GM12878 (cell line): Measurements from ENCODE around the gene SLFN5. TPM values are rescaled to one million over a fixed set of nuclear protein-coding genes. Genes with fewer than 3 reads are reported as not detected.

ENCODE experiments used
- ATAC-seq: fragments of 200-7000 bp; cut with Tn5 transposase; 3 replicates; pipeline ENCODE4 v1.9.1; 2020; ENCODE audit warnings: mild to moderate bottlenecking, moderate library complexity
- BruUV-seq: library from RNA; stranded (reverse); fragments of 400-500 nt; replicated peaks from 2 replicates; lab custom pipeline; 2021; lab: Mats Ljungman, UMichigan
- CTCF ChIA-PET: fragments of 300-600 bp; sonication (Branson Sonifier 250); formaldehyde crosslinking; extraction: SDS; loops from one replicate; lab custom pipeline; 2021; ENCODE audit warnings: inconsistent platforms; lab: Yijun Ruan, JAX
- POLR2A ChIA-PET: fragments of 350-600 bp; formaldehyde crosslinking; extraction: SDS; loops from one replicate; lab custom pipeline; 2021; ENCODE audit warnings: inconsistent platforms; lab: Charles Lee
- RAD21 ChIA-PET: fragments of 300-600 bp; sonication (Branson Sonifier 250); formaldehyde crosslinking; loops from one replicate; lab custom pipeline; 2023; ENCODE audit warnings: antibody characterized with exemption; ENCODE audit not compliant: unreplicated experiment; lab: Charles Lee
- SMC1A ChIA-PET: fragments of 300-600 bp; sonication (Branson Sonifier 250); formaldehyde crosslinking; loops from one replicate; lab custom pipeline; 2023; ENCODE audit not compliant: unreplicated experiment, uncharacterized antibody; lab: Charles Lee
- DNase-seq: peaks from one replicate; pipeline ENCODE4 v3.0.0-alpha.2; 2011; ENCODE audit warnings: low read depth, low spot score
- FAIRE-seq: peaks from 3 replicates; lab custom pipeline; 2011; peaks lifted over from hg19 to GRCh38; lab: Jason Lieb, UNC
- H2AFZ ChIP-seq: 2 replicates; pipeline ENCODE4 v1.6.0; 2011; ENCODE audit warnings: low read depth, low read length, control low read depth; ENCODE audit not compliant: control insufficient read depth
- H3K27ac ChIP-seq: 2 replicates; pipeline ENCODE4 v1.5.1; 2011; ENCODE audit warnings: control low read depth; ENCODE audit not compliant: control insufficient read depth, insufficient read depth
- H3K27me3 ChIP-seq, 2 experiments: replicated peaks in 1 of 2; 2 replicates each; pipeline versions ENCODE4 v1.6.0 to v1.6.1; 2011; ENCODE audit warnings: low read length in 1 of 2; ENCODE audit not compliant: control insufficient read depth in 2 of 2, insufficient read depth in 2 of 2
- H3K36me3 ChIP-seq, 2 experiments: 2 replicates each; pipeline ENCODE4 v1.5.1; 2011; ENCODE audit warnings: low read length in 1 of 2; ENCODE audit not compliant: control insufficient read depth in 2 of 2, insufficient read depth in 2 of 2
- H3K4me1 ChIP-seq: 2 replicates; pipeline ENCODE4 v1.6.1; 2011; ENCODE audit warnings: mild to moderate bottlenecking, low read length, moderate library complexity, mixed read lengths; ENCODE audit not compliant: control insufficient read depth, insufficient read depth
- H3K4me2 ChIP-seq: 2 replicates; pipeline ENCODE4 v1.6.0; 2011; ENCODE audit warnings: control low read depth; ENCODE audit not compliant: control insufficient read depth, insufficient read depth
- H3K4me3 ChIP-seq: fragments of 200-600 bp; sonication (generic); 2 replicates; pipeline ENCODE4 v1.5.1; 2016
- H3K79me2 ChIP-seq: 2 replicates; pipeline ENCODE4 v1.6.0; 2011; ENCODE audit warnings: low read length; ENCODE audit not compliant: control insufficient read depth, insufficient read depth
- H3K9ac ChIP-seq: 2 replicates; pipeline ENCODE4 v1.8.0; 2011; ENCODE audit warnings: low read length, control low read depth, mixed read lengths; ENCODE audit not compliant: control insufficient read depth, insufficient read depth
- H3K9me3 ChIP-seq: replicated peaks from 3 replicates; pipeline ENCODE4 v1.5.1; 2011; ENCODE audit warnings: mild to moderate bottlenecking, low read length; ENCODE audit not compliant: control insufficient read depth, insufficient read depth
- H4K20me1 ChIP-seq: 2 replicates; pipeline ENCODE4 v1.6.0; 2011; ENCODE audit not compliant: control insufficient read depth, insufficient read depth
- ASH2L ChIP-seq: fragments of 300-600, 200-600 bp; sonication (generic); IDR thresholded peaks from 2 replicates; pipeline ENCODE4 v1.6.1; 2017; ENCODE audit warnings: low read depth, mild to moderate bottlenecking, borderline replicate concordance
- E2F4 ChIP-seq: IDR thresholded peaks from 2 replicates; pipeline ENCODE4 v1.6.1; 2012; ENCODE audit warnings: low read depth, low read length, improper control_type of control experiment
- MYB ChIP-seq: fragments of 150-350 bp; IDR thresholded peaks from 2 replicates; pipeline ENCODE4 v1.6.1; 2014; ENCODE audit warnings: mild to moderate bottlenecking, low read depth, low read length, borderline replicate concordance
- RELA ChIP-seq: fragments of 450-650 bp; IDR thresholded peaks from 2 replicates; pipeline ENCODE4 v1.8.0; 2014; ENCODE audit warnings: borderline replicate concordance; ENCODE audit not compliant: partially characterized antibody
- SMAD1 ChIP-seq: fragments of 450-650 bp; IDR thresholded peaks from 2 replicates; pipeline ENCODE4 v1.6.1; 2018; ENCODE audit warnings: mild to moderate bottlenecking, low read depth; ENCODE audit not compliant: partially characterized antibody
- SMAD5 ChIP-seq: IDR thresholded peaks from 2 replicates; pipeline ENCODE4 v1.6.1; 2016; ENCODE audit warnings: antibody characterized with exemption, low read depth
- SMARCA5 ChIP-seq: fragments of 450-650 bp; IDR thresholded peaks from 2 replicates; pipeline ENCODE4 v1.6.1; 2017; ENCODE audit warnings: mild to moderate bottlenecking
- USF1 ChIP-seq: IDR thresholded peaks from 2 replicates; pipeline ENCODE4 v1.6.1; 2011; ENCODE audit warnings: borderline replicate concordance, low read depth, mild to moderate bottlenecking, moderate library complexity, mixed read lengths, low read length; ENCODE audit not compliant: insufficient read depth; ENCODE audit errors: extremely low read length
- ZSCAN29 ChIP-seq: fragments of 450-650 bp; IDR thresholded peaks from 2 replicates; pipeline ENCODE4 v1.6.1; 2017; ENCODE audit warnings: mild to moderate bottlenecking, moderate library complexity
- WGBS: methylation state at CpG from one replicate; pipeline ENCODE4 v1.1.6; 2016; ENCODE audit warnings: low lambda C conversion rate; ENCODE audit not compliant: insufficient replicate concordance, insufficient coverage; ENCODE audit errors: missing lambda C conversion rate; 5-methylcytosine and 5-hydroxymethylcytosine counted together
- in situ Hi-C: fragments of 300-500 bp; cut with MboI; formaldehyde crosslinking; loops from 9 replicates; pipeline ENCODE4 v1.14.3; 2018; ENCODE audit warnings: mixed read lengths
- intact Hi-C: fragments of 100-400 bp; cut with micrococcal nuclease; formaldehyde crosslinking; loops from one replicate; pipeline ENCODE4 v1.14.2; 2022; ENCODE audit not compliant: unreplicated experiment
- polyA plus RNA-seq, 11 experiments: library from polyadenylated mRNA; depleted of rRNA in 4 of 11; unstranded in 6 of 11; stranded (reverse) in 5 of 11; fragments of >200 nt; fragmentation: Nextera tagmentation in 4 of 11; fragmentation: Illumina TruSeq in 1 of 11; extraction: Ambion mirVana in 4 of 11; extraction: Trizol in 1 of 11; gene quantifications; 1 replicate in 1 of 11; 2 replicates in 10 of 11; pipeline versions ENCODE4 v1.2.1 to v1.2.3, GENCODE V29; 2011 to 2016; ENCODE audit warnings: inconsistent platforms in 2 of 11, missing spikeins in 2 of 11, low read depth in 1 of 11
- total RNA-seq, 4 experiments: library from RNA; depleted of rRNA in 3 of 4; stranded (reverse); fragments of >200 nt in 3 of 4; fragmentation: Illumina TruSeq in 1 of 4; extraction: Trizol in 1 of 4; gene quantifications; 2 replicates each; pipeline versions ENCODE4 v1.2.1 to v1.2.3, GENCODE V29; 2013 to 2021

Gene SLFN5
- total and polyA plus RNA-seq, 10 of the 15 experiments (the other 5 are each of a cell fraction or from before 2014, with no cell fraction given), result 0.19 to 2.1 (median 1.3) TPM

GRCh38 chr17:35295686-35296085, 52.8 kb downstream of the SLFN5 start:
- no TSS peak for BruUV-seq
- no peak for FAIRE-seq
- RAD21 ChIA-PET, result no interaction called here

GRCh38 chr17:35297666-35298065, 54.8 kb downstream of the SLFN5 start:
- DNase-seq (no peak), FAIRE-seq (no peak), ATAC-seq (no peak)
- Histone ChIP-seq H3K79me2 (no peaks in the 10 kb centered on the region), H3K9me3 (peaks cover 2% of the 10 kb centered on the region; the same call in 2 of the 3 replicates), H3K9ac (no peak overlapping the region), H3K4me2 (no peak overlapping the region), H3K36me3 (no peaks in the 10 kb centered on the region), H4K20me1 (no peaks in the 10 kb centered on the region), H2AFZ (no peak overlapping the region), H3K4me1 (no peaks in the 10 kb centered on the region), H3K27me3 (peaks cover 0 to 3% of the 10 kb centered on the region in 2 experiments; a peak in 1 of 4 replicates), H3K4me3 (no peak overlapping the region), H3K27ac (no peak overlapping the region)
- CTCF ChIA-PET, result interaction anchor here (0.8 kb wide), 1 partner anchor 16 kb away, joined by 3 read pairs; no protein-coding TSS in a partner anchor
- RAD21 ChIA-PET, result no interaction called here
- 15% methylated on average over 2 of the region's 2 CpGs for WGBS
- intact Hi-C loops (no loop called here), in situ Hi-C loops (no loop called here)
- BruUV-seq, result no TSS peak
- POLR2A ChIA-PET, result no interaction called here
- TF ChIP-seq USF1 (no peak), SMAD5 (no peak), SMAD1 (no peak), RELA (no peak)
- SMC1A ChIA-PET, result interaction anchor here (1.9 kb wide), 1 partner anchor 14 kb away, joined by 6 read pairs; no protein-coding TSS in a partner anchor

More at GRCh38 chr17:35295686-35296085, 52.8 kb downstream of the SLFN5 start:
- SMC1A ChIA-PET, result no interaction called here
- POLR2A ChIA-PET, result no interaction called here
- CTCF ChIA-PET, result no interaction called here
- Histone ChIP-seq H3K4me2 (no peak overlapping the region), H3K9ac (no peak overlapping the region), H3K4me3 (no peak overlapping the region), H3K79me2 (no peaks in the 10 kb centered on the region), H3K4me1 (no peaks in the 10 kb centered on the region), H3K27me3 (peaks cover 0 to 3% of the 10 kb centered on the region in 2 experiments; a peak in 1 of 4 replicates), H4K20me1 (no peaks in the 10 kb centered on the region), H2AFZ (no peak overlapping the region), H3K27ac (no peak overlapping the region), H3K9me3 (no peaks in the 10 kb centered on the region; the same call in 2 of the 3 replicates), H3K36me3 (no peaks in the 10 kb centered on the region)
- WGBS, result 30% methylated on average over 1 of the region's 1 CpG
- no peak for TF ChIP-seq SMARCA5
- TF ChIP-seq ASH2L, result no peak
- no peak for TF ChIP-seq MYB
- no peak for TF ChIP-seq ZSCAN29
- no peak for TF ChIP-seq E2F4
- ATAC-seq (no peak), DNase-seq (no peak)
- intact Hi-C loops (no loop called here), in situ Hi-C loops (no loop called here)
